Measurements from ENCODE around the gene RFX3.

Gene RFX3

DNA sequence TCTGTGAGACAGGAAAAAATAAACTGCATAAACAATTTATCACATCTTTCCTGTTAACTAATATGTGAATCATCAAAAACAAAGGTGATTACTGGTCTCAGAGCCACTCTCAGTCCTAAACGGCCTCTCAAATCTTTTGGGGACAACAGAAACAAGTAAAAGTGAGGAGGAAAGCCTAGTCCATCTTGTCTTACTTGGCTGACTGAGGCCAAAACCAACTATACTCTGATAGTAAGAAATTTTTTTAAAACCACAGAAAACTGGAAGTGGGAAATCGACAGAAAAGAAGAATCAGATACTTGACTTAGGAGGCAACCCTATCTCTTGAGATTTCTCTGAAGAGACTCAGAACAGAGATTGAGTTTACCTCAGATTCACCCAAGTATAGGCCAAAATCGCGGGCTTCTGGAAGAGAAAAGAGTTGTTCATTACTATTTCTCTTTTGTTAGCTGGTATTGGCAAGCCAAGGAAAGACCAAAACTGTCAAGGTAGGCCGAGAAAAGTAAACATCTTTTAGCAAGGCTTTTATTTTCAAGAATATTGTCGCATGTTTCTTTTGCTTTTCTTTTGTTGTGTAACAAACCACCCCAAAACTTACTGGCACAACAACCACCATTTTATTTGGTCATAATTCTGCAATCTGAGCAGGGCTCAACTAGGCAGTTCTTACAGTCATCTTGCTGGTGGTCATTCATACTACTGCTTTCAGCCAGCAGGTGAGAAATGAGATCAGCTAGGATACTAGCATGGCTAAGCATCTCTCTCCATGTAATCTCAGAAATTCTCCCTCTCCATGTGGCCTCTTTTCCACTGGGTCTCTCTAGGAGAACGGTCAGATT lies 46.1 kb downstream of the RFX3 start:
- no peak for DNase-seq (ENCODE audit: low read depth)
- no peak overlapping the region for H3K4me3 ChIP-seq (ENCODE audit: low read depth, low read length)
- TF ChIP-seq, protein P1, sequence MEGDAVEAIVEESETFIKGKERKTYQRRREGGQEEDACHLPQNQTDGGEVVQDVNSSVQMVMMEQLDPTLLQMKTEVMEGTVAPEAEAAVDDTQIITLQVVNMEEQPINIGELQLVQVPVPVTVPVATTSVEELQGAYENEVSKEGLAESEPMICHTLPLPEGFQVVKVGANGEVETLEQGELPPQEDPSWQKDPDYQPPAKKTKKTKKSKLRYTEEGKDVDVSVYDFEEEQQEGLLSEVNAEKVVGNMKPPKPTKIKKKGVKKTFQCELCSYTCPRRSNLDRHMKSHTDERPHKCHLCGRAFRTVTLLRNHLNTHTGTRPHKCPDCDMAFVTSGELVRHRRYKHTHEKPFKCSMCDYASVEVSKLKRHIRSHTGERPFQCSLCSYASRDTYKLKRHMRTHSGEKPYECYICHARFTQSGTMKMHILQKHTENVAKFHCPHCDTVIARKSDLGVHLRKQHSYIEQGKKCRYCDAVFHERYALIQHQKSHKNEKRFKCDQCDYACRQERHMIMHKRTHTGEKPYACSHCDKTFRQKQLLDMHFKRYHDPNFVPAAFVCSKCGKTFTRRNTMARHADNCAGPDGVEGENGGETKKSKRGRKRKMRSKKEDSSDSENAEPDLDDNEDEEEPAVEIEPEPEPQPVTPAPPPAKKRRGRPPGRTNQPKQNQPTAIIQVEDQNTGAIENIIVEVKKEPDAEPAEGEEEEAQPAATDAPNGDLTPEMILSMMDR (conservative IDR thresholded peaks at IDR 0.05; ENCODE audit: low read depth, low read length) = no peak

- TF ChIP-seq, protein P1 (conservative IDR thresholded peaks at IDR 0.05; ENCODE audit: low read depth, low read length) = no peak
- no peak for DNase-seq (ENCODE audit: low read depth)
Measured at GRCh38 chr9:3478549-3478953, 47.2 kb downstream of the RFX3 start.

DNA sequence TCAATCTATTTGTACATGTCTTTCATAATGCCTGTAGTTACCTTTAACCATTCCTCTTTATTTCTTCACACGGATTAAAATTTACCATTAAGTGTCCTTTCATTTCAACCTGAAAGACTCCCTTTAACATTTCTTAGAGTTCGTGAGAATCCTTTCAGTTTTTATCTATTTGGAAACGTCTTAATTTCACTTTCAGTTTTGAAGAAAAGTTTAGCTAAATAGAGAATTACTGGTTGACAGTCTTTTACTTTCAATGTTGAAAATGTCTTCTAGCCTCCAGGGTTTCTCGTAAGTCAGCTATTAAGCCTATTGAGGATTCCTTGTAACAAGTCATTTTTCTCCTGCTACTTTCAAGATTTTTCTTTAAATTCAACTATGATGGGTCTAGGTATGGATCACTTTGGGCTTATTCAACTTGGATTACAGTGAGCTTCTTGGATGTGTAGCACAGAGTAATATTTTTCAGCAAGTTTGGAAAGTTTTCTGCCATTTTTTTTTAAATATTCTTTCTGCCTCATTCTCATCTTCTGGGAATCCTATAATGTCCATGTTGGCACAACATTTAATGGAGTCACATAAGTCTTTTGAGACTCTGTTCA lies 48.5 kb downstream of the RFX3 start:
- DNase-seq (ENCODE audit: low read depth) = no peak
- TF ChIP-seq, protein P1 (conservative IDR thresholded peaks at IDR 0.05; ENCODE audit: low read depth, low read length) = no peak
- H3K4me3 ChIP-seq (ENCODE audit: low read depth, low read length) = no peak overlapping the region

More at GRCh38 chr9:3478549-3478953, 47.2 kb downstream of the RFX3 start:
- H3K4me3 ChIP-seq (ENCODE audit: low read depth, low read length) = no peak overlapping the region

DNA sequence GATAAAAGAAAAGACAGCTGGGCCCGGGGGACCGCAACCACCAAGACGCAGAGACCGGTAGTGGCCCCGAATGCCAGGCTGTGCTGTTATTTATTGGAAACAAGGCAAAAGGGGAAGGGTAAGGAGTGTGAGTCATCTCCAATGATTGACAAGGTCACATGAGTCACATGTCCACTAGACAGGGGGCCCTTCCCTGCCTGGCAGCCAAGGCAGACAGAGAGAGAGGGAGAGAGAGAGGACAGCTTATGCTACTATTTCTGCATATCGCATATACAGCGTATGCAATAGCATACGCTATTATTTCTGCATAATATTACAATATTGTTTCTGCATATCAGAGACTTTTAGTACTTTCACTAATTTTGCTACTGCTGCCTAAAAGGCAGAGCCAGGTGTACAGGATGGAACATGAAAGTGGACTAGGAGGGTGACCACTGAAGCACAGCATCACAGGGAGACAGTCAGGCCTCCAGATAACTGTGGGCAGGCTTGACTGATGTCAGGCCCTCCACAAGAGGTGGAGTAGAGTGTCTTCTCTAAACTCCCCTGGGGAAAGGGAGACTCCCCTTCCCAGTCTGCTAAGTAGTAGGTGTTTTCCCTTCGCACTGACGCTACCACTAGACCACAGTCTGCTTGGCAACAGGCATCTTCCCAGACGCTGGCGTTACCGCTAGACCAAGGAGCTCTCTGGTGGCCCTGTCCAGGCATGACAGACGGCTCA lies 50.3 kb downstream of the RFX3 start:
- H3K4me3 ChIP-seq (ENCODE audit: low read depth, low read length) = no peak overlapping the region
- DNase-seq (ENCODE audit: low read depth) = no peak
- TF ChIP-seq, protein P1 (conservative IDR thresholded peaks at IDR 0.05; ENCODE audit: low read depth, low read length) = no peak

DNA sequence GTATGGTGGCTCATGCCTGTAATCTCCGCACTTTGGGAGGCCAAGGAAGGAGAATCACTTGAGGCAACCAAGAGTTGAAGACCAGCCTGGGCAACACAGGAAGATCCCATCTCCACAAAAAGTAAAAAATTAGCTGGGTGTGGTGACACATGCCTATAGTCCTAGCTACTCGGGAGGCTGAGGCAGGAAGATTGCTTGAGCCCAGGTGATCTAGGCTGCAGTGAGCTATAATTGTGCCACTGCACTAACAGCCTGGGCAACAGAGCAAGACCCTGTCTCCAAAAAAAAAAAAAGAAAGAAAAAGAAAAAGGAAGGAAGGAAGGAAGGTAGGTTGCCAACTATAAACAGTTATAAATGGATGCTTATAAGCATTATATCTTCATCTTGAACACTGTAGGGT lies 51.0 kb downstream of the RFX3 start:
- H3K4me3 ChIP-seq (ENCODE audit: low read depth, low read length) = no peak overlapping the region
- TF ChIP-seq, protein P1 (conservative IDR thresholded peaks at IDR 0.05; ENCODE audit: low read depth, low read length) = no peak
- DNase-seq (ENCODE audit: low read depth) = no peak

- TF ChIP-seq, protein P1 (conservative IDR thresholded peaks at IDR 0.05; ENCODE audit: low read depth, low read length) = no peak
- DNase-seq (ENCODE audit: low read depth) = no peak
Measured at GRCh38 chr9:3473405-3473804, 52.4 kb downstream of the RFX3 start.

More at GRCh38 chr9:3473405-3473804, 52.4 kb downstream of the RFX3 start:
- no peak overlapping the region for H3K4me3 ChIP-seq (ENCODE audit: low read depth, low read length)
